GM19468 (cell line): ENCODE data around the gene TTYH1.
"Not testable (repeated sequence)": the region's sequence is repeated elsewhere in the genome, so short reads cannot be mapped to it uniquely, and the experiment has no call there.

Experiments used
- ATAC-seq: cut with Tn5 transposase; IDR thresholded peaks from one replicate; pipeline ENCODE4 v1.9.1; 2021; ENCODE audit warnings: mild to moderate bottlenecking, moderate library complexity, moderate number of reproducible peaks; ENCODE audit not compliant: unreplicated experiment; ENCODE audit errors: extremely low read depth

TTYH1 gene

GRCh38 chr19:54456423-54457373 lies 41.4 kb downstream of the TTYH1 start:
- no peak for ATAC-seq

- ATAC-seq = no peak
Observed at GRCh38 chr19:54457773-54458647, 42.7 kb downstream of the TTYH1 start.

- no peak for ATAC-seq
Observed at GRCh38 chr19:54458648-54459281, 43.5 kb downstream of the TTYH1 start.

GRCh38 chr19:54459282-54460229 lies 44.3 kb downstream of the TTYH1 start:
- no peak for ATAC-seq

GRCh38 chr19:54460230-54461005 lies 45.2 kb downstream of the TTYH1 start:
- no peak for ATAC-seq

GRCh38 chr19:54461210-54461609 lies 45.9 kb downstream of the TTYH1 start:
- ATAC-seq = no peak

- no peak for ATAC-seq
Observed at GRCh38 chr19:54461613-54462012, 46.3 kb downstream of the TTYH1 start.

GRCh38 chr19:54462047-54462654 lies 46.9 kb downstream of the TTYH1 start:
- no peak for ATAC-seq

GRCh38 chr19:54462655-54463530 lies 47.6 kb downstream of the TTYH1 start:
- ATAC-seq = no peak

- ATAC-seq = peak; percentile 23
Observed at GRCh38 chr19:54463531-54464043, 48.3 kb downstream of the TTYH1 start, which contains the start of gene LENG9. LENG9 (minus strand) TSS chr19:54463778; CDS start chr19:54463526, 252 bp downstream.

GRCh38 chr19:54464044-54464629 lies 48.9 kb downstream of the TTYH1 start:
- peak; percentile 43 for ATAC-seq

GRCh38 chr19:54464630-54465425 lies 49.6 kb downstream of the TTYH1 start:
- peak; percentile 22 for ATAC-seq

GRCh38 chr19:54465426-54466109 lies 50.3 kb downstream of the TTYH1 start:
- no peak for ATAC-seq

- ATAC-seq = not testable (repeated sequence)
Observed at GRCh38 chr19:54466110-54466480, 50.8 kb downstream of the TTYH1 start.

- no peak for ATAC-seq
Observed at GRCh38 chr19:54469496-54469934, 54.3 kb downstream of the TTYH1 start.
